ENCODE results near the gene BPTF. TPM values are rescaled to one million over a fixed set of nuclear protein-coding genes. Genes with fewer than 3 reads are reported as not detected.
"Not testable (repeated sequence)": the region's sequence is repeated elsewhere in the genome, so short reads cannot be mapped to it uniquely, and the experiment has no call there.

BPTF gene
- polyA plus RNA-seq, 3 donors from 2014 or later = 5.0 to 30.9 (median 14.3) TPM

- not testable (repeated sequence) for DNase-seq; H3K4me3 Mint-ChIP-seq; H3K4me1 Mint-ChIP-seq; H3K27me3 Mint-ChIP-seq (ENCODE audit: low read depth in 3 of 3); H3K9me3 Mint-ChIP-seq; H3K27ac Mint-ChIP-seq
- peaks cover 15 to 44% (median 24%) of the 10 kb centered on the region in 3 donors for H3K36me3 Mint-ChIP-seq
These were observed 103.5 kb downstream of the BPTF start for GRCh38 chr17:67928842-67929241.

- DNase-seq = no peak
- Mint-ChIP-seq H3K27ac (no peak overlapping the region), H3K4me1 (no peaks in the 10 kb centered on the region), H3K36me3 (peaks cover 15 to 48% (median 24%) of the 10 kb centered on the region in 3 donors), H3K27me3 (ENCODE audit: low read depth in 3 of 3) (peaks cover 0 to 2% (median 0%) of the 10 kb centered on the region in 3 donors), H3K4me3 (no peak overlapping the region), H3K9me3 (no peaks in the 10 kb centered on the region)
These were observed 105.9 kb downstream of the BPTF start for GRCh38 chr17:67931227-67931626.

- Mint-ChIP-seq H3K36me3 (peaks cover 19 to 69% (median 20%) of the 10 kb centered on the region in 3 donors), H3K4me1 (no peaks in the 10 kb centered on the region), H3K4me3 (no peak overlapping the region), H3K27ac (no peak overlapping the region), H3K9me3 (peaks cover 0 to 2% (median 0%) of the 10 kb centered on the region in 6 donors), H3K27me3 (ENCODE audit: low read depth in 3 of 3) (peaks cover 0 to 2% (median 2%) of the 10 kb centered on the region in 3 donors)
- DNase-seq = no peak
These were observed 117.5 kb downstream of the BPTF start for GRCh38 chr17:67942810-67943209.

- Mint-ChIP-seq H3K4me1 (no peaks in the 10 kb centered on the region), H3K36me3 (peaks cover 23 to 62% (median 26%) of the 10 kb centered on the region in 3 donors), H3K4me3 (no peak overlapping the region), H3K27me3 (ENCODE audit: low read depth in 3 of 3) (peaks cover 0 to 2% (median 2%) of the 10 kb centered on the region in 3 donors), H3K27ac (no peak overlapping the region), H3K9me3 (peaks cover 0 to 2% (median 0%) of the 10 kb centered on the region in 6 donors)
- DNase-seq = no peak
These were observed 118.7 kb downstream of the BPTF start for GRCh38 chr17:67944035-67944434.

GRCh38 chr17:67946513-67946912 lies 121.2 kb downstream of the BPTF start:
- H3K36me3 Mint-ChIP-seq = peaks cover 23 to 51% (median 36%) of the 10 kb centered on the region in 3 donors

GRCh38 chr17:67947325-67947813 lies 122.1 kb downstream of the BPTF start:
- H3K27me3 Mint-ChIP-seq (ENCODE audit: low read depth in 3 of 3) = peaks cover 0 to 2% (median 2%) of the 10 kb centered on the region in 3 donors

More at GRCh38 chr17:67946513-67946912, 121.2 kb downstream of the BPTF start:
- Mint-ChIP-seq H3K9me3 (peaks cover 0 to 2% (median 0%) of the 10 kb centered on the region in 6 donors), H3K27me3 (ENCODE audit: low read depth in 3 of 3) (peaks cover 2% of the 10 kb centered on the region in 3 donors), H3K4me1 (no peaks in the 10 kb centered on the region), H3K27ac (peak overlapping the region in 1 of 6 donors; percentile 28), H3K4me3 (no peak overlapping the region)
- no peak for DNase-seq

GRCh38 chr17:67950945-67951344 lies 125.6 kb downstream of the BPTF start:
- Mint-ChIP-seq H3K27me3 (ENCODE audit: low read depth in 3 of 3) (peaks cover 0 to 2% (median 0%) of the 10 kb centered on the region in 3 donors), H3K4me1 (no peaks in the 10 kb centered on the region), H3K4me3 (no peak overlapping the region), H3K27ac (no peak overlapping the region), H3K9me3 (peaks cover 0 to 1% (median 0%) of the 10 kb centered on the region in 6 donors), H3K36me3 (peaks cover 18 to 34% (median 27%) of the 10 kb centered on the region in 3 donors)
- DNase-seq = no peak

More at GRCh38 chr17:67947325-67947813, 122.1 kb downstream of the BPTF start:
- no peak overlapping the region for H3K27ac Mint-ChIP-seq
- H3K9me3 Mint-ChIP-seq = peaks cover 0 to 2% (median 0%) of the 10 kb centered on the region in 6 donors
- H3K36me3 Mint-ChIP-seq = peaks cover 23 to 46% (median 37%) of the 10 kb centered on the region in 3 donors
- no peak overlapping the region for H3K4me3 Mint-ChIP-seq
- DNase-seq = no peak
- H3K4me1 Mint-ChIP-seq = no peaks in the 10 kb centered on the region

GRCh38 chr17:67959510-67959909 lies 134.2 kb downstream of the BPTF start:
- Mint-ChIP-seq H3K9me3 (no peaks in the 10 kb centered on the region), H3K36me3 (peaks cover 6 to 31% (median 16%) of the 10 kb centered on the region in 3 donors), H3K4me3 (no peak overlapping the region), H3K27me3 (ENCODE audit: low read depth in 3 of 3) (peaks cover 0 to 2% (median 2%) of the 10 kb centered on the region in 3 donors), H3K4me1 (peaks cover 2 to 7% of the 10 kb centered on the region in 2 donors), H3K27ac (peak overlapping the region in 5 of 6 donors; percentile 9 to 84 (median 48))
- DNase-seq = no peak

- not testable (repeated sequence) for H3K27me3 Mint-ChIP-seq (ENCODE audit: low read depth in 3 of 3); DNase-seq; H3K4me3 Mint-ChIP-seq; H3K9me3 Mint-ChIP-seq; H3K4me1 Mint-ChIP-seq
- peaks cover 3 to 32% (median 20%) of the 10 kb centered on the region in 3 donors for H3K36me3 Mint-ChIP-seq
- H3K27ac Mint-ChIP-seq = peak overlapping the region in 1 of 6 donors; percentile 45
These were observed 135.0 kb downstream of the BPTF start for GRCh38 chr17:67960276-67960675.

- H3K9me3 Mint-ChIP-seq; H3K4me3 Mint-ChIP-seq; DNase-seq; H3K27me3 Mint-ChIP-seq (ENCODE audit: low read depth in 3 of 3); H3K4me1 Mint-ChIP-seq: not testable (repeated sequence)
- Mint-ChIP-seq H3K27ac (peak overlapping the region in 2 of 6 donors; percentile 1 to 36), H3K36me3 (peaks cover 3 to 39% (median 24%) of the 10 kb centered on the region in 3 donors)
These were observed 136.9 kb downstream of the BPTF start for GRCh38 chr17:67962156-67962555.

- not testable (repeated sequence) for H3K27me3 Mint-ChIP-seq (ENCODE audit: low read depth in 3 of 3); H3K4me1 Mint-ChIP-seq; H3K4me3 Mint-ChIP-seq; H3K9me3 Mint-ChIP-seq
- peak; percentile 55 to 67 (median 57) for DNase-seq
- H3K27ac Mint-ChIP-seq = peak overlapping the region in 4 of 6 donors; percentile 0 to 83 (median 56)
- H3K36me3 Mint-ChIP-seq = peaks cover 3 to 42% (median 24%) of the 10 kb centered on the region in 3 donors
These were observed 137.9 kb downstream of the BPTF start for GRCh38 chr17:67963145-67963572.

GRCh38 chr17:67970783-67971182 lies 145.5 kb downstream of the BPTF start:
- Mint-ChIP-seq H3K36me3 (peaks cover 11 to 30% (median 13%) of the 10 kb centered on the region in 3 donors), H3K27me3 (ENCODE audit: low read depth in 3 of 3) (no peaks in the 10 kb centered on the region), H3K9me3 (no peaks in the 10 kb centered on the region), H3K27ac (no peak overlapping the region), H3K4me3 (no peak overlapping the region), H3K4me1 (no peaks in the 10 kb centered on the region)
- DNase-seq = no peak

GRCh38 chr17:67974185-67974584 lies 148.9 kb downstream of the BPTF start:
- H3K27me3 Mint-ChIP-seq (ENCODE audit: low read depth in 3 of 3) = peaks cover 0 to 2% (median 0%) of the 10 kb centered on the region in 3 donors
- no peaks in the 10 kb centered on the region for H3K4me1 Mint-ChIP-seq
- DNase-seq = no peak
- H3K9me3 Mint-ChIP-seq = no peaks in the 10 kb centered on the region
- peaks cover 12 to 31% (median 16%) of the 10 kb centered on the region in 3 donors for H3K36me3 Mint-ChIP-seq
- no peak overlapping the region for H3K4me3 Mint-ChIP-seq
- H3K27ac Mint-ChIP-seq = peak overlapping the region in 2 of 6 donors; percentile 26 to 44

GRCh38 chr17:67974598-67975066 lies 149.3 kb downstream of the BPTF start:
- Mint-ChIP-seq H3K27ac (no peak overlapping the region), H3K36me3 (peaks cover 12 to 31% (median 16%) of the 10 kb centered on the region in 3 donors), H3K9me3 (no peaks in the 10 kb centered on the region), H3K4me1 (no peaks in the 10 kb centered on the region), H3K4me3 (no peak overlapping the region), H3K27me3 (ENCODE audit: low read depth in 3 of 3) (peaks cover 0 to 2% (median 0%) of the 10 kb centered on the region in 3 donors)
- DNase-seq = no peak
